Stimulated activated CD4-positive, alpha-beta T cell treated with anti-CD3 and anti-CD28 coated beads, Interleukin-1b, Interleukin-23, amount 100 ng/mL, for 1 hour (primary cell): ENCODE results near the gene QRFP.

Experiments
- DNase-seq, 2 donors: peaks; one replicate each; pipeline ENCODE4 v3.0.0-alpha.2; 2020; ENCODE audit warnings: low read depth in 2 of 2

Gene QRFP

DNA sequence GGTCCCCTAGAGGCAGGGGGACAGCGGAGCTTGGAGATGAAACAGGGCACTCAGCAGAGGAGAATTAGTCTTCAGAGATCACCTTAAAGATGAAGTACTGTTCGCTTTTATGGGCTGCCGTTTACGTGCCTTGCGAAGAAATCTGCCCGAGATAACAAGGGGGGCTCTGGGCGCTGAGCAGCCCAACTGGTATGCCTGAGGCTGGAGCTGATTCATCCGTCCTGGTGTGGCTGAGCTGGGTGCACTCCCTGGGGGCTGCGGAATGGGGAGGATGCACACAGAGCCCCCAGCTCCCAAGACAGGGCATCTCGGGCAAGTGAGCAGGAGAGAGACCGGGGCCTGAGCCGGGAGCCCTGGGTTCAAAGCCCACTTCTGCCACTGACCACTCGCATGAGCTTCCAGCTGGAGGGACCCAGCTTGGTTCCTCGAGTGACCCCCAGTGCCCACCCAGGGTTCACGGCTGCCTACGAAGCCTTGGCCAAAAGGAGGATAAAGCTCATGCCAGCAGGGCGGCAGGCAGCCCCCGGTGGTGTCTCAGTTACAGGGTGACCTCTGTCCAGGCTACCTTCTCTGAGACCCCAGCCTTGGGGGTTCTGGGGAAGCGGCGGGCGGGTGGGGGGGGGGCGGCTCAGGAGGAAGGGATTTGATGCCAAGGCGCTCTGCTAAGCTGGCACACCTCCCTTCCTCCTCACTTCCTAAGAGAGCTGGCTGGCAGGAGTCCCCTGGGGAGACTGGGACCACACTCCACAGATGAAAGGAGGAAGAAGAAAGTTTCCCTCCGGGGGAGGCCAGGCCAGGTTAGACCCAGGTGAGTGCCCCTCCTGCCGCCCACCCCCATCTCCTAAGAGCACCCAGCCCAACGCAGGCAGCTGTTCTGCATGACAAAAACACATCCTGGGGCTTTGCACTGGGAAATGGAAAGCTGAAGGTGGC is 36.8 kb upstream of the QRFP start:
- DNase-seq = no peak

DNA sequence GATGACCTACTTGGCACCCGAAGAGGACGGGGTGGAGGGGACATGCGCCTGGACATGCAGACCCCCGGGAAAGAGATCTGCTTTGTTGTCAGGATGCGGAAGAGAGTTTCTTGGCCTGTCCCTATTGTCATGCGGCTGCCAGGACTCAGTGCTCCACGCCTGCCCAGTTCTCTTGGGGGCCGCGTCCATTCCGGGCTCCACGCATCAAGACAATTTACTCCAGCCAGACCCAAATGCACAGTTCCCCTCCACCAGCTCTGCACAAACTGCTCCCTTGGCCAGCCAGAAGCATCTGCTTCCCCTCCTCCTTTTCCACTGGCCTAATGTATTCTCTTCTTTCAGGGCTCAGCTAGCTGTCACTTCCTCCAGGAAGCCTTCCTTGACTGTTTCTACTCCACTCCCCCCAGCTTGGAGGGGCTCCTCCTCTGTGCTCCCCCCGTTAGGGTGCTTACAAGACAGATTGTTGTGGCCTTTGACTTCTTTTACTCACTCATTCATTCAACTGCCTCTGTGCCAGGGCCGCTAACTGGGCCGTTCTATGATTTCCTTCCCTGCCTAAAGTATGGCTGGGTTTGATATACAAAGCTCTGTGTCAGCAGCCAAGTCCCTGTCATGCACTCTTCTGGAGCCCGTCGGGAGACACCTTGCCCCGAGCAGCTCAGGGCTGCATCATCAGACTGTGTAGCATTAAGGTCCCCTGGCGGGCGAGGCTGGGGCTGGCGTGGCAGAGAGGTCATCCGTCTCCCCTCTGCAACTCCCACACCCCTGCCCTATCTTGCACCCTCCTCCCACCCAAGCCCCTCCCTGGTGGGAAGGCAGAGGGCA is 35.9 kb upstream of the QRFP start:
- no peak for DNase-seq

DNA sequence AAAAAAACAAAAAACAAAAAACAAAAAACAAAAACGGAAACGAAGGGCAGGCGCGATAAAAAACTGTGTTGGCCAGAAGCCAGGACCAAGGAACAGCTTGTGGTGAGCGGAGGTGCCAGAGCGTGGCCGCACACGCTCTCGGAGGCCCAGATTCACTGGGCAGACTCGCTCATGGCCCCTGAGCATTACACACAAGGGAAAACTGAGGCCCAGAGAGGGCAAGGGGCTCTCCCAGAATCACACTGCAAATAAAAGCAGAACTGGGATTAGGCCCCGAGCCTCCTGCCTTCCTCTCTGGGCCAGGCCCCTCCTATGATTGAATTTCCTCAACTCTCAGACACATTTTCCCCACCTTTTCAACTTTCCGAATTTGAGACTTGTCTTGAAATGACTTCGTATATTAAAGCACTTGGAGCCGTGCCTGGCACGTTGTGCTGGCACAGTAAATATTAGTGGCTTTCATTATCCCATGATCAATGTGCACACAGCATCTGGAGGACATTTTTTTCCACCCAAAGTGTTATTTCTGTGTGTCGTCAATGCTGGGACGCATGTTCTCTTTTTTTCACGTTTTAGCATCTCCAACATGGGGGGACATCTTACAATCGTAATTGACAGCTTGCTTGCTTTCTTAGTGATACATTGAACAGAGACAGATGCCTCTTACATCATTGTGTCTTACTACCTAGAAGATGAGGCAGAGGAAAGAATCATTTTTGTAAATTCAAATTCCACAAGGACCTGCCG is 35.1 kb upstream of the QRFP start:
- no peak for DNase-seq

- DNase-seq = no peak
These were observed 34.3 kb upstream of the QRFP start for GRCh38 chr9:130930804-130931349.

DNA sequence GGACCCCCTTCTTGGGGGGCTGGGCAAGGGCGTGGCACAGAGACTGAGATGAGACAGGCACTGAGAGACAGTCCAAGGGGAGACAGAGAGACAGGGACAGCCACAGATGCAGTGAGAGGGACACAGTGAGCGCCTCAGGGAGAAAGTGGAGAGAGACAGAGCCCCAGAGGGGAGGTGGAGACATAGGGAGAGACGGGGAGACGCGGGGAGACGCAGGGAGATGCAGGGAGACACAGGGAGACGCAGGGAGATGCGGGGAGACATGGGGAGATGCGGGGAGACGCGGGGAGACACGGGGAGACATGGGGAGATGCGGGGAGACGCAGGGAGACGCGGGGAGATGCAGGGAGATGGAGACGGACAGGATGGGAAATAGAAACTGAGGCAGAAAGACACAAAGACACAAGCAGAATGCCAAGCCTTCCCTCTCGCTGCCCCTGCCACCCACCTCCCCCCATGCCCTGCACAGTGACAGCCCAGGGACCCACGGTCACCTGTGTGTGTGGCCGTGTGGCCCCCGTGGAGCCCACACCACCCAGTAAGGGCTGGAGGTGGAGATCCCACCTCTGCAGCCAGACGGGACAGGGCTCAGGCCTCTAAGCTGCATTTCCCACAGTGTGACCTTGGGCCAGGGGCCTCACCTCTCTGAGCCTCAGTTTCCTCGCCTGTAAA is 33.7 kb upstream of the QRFP start:
- no peak for DNase-seq

- no peak for DNase-seq
These were observed 33.0 kb upstream of the QRFP start for GRCh38 chr9:130929571-130930038.

DNA sequence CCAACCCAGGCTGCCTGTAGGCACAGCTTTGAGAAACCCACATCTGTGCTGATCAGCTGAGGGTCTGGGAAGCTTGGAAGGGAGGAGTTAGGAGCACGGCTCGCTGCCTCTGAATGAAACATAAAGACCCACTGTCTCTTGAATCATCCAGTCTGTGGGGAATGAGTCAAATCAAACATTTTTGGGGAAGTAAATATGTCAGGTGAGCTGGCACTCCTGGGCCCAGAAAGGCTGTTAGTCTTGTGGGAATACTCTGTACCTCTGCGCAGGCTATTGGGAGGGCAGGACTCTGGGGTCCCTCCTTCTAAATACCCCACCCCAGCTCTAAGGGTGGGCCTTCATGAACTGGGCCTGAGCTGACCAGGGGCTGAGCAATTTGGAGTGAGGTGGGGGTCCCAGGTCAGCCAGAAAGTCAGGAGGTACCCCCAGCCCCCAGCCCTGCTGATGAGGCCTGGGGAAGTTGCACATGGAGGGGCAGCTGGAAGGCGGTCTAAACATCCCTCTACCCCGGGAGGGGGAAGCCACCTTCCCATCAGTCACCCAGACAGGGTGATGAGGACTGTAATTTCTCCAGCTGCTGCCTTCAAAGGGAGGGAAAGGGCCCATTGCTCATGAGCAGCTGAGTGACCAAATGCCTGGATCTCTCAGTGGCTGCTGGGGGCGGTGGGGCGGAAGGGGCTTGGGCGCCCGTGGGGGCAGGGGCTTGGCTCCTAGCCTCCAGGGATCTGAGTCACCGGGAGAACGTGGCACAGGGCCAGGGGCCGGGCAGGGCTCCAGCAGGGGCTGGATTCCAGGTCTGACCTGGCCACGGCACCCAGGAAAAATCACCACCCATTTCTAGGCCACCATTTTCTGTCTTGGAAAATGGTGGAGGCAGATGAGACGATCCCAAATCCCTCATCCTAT is 31.6 kb upstream of the QRFP start:
- no peak for DNase-seq

DNA sequence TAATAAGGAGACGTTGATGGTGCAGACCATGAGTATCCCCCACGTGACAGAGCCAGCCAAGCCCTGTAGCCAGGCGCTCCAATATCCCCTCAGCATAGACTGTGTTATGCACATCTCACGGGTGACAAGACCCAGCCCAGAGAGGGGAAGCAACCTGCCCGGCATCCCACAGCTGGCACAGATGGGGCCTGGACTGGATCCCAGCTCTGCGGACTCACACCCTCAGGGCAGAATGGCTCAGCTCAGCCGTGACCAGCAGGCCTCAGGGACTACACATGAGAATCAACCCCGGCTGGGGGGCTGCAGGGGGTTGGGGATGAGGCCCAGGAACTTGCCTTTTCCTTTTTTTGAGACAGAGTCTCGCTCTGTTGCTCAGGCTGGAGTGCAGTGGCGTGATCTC is 30.7 kb upstream of the QRFP start:
- no peak for DNase-seq

DNA sequence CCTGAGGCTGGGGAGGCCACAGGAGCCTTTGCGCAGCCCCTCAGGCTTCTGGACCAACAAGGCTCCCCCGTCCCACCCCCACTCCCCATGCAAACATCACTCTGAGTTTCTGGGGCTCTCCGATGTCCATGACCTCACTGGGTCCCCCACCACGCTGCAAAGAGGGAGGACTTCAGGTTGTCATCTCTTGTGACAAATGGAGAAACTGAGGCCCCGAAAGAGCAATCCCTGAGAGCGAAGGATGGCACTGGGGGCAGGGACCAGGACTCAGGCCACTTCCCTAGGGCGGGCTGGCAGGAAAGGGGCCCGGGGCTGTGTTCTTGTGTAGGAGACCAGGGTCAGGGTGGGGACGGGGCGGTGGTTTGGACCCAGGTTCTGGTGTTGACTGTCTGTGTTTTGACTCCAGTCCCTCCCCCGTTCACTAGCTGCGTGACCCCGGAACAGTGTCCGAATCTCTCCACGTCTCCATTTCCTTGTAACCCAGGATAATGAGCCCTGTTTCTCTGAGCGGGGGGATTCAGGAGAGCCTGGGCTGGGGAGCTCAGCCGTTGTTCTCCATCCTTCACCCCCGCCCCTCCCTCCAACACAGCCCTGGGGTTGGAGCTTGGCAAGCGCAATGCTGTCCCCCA is 28.6 kb upstream of the QRFP start:
- DNase-seq = no peak

- DNase-seq = no peak
These were observed 27.8 kb upstream of the QRFP start for GRCh38 chr9:130924448-130924788.

DNA sequence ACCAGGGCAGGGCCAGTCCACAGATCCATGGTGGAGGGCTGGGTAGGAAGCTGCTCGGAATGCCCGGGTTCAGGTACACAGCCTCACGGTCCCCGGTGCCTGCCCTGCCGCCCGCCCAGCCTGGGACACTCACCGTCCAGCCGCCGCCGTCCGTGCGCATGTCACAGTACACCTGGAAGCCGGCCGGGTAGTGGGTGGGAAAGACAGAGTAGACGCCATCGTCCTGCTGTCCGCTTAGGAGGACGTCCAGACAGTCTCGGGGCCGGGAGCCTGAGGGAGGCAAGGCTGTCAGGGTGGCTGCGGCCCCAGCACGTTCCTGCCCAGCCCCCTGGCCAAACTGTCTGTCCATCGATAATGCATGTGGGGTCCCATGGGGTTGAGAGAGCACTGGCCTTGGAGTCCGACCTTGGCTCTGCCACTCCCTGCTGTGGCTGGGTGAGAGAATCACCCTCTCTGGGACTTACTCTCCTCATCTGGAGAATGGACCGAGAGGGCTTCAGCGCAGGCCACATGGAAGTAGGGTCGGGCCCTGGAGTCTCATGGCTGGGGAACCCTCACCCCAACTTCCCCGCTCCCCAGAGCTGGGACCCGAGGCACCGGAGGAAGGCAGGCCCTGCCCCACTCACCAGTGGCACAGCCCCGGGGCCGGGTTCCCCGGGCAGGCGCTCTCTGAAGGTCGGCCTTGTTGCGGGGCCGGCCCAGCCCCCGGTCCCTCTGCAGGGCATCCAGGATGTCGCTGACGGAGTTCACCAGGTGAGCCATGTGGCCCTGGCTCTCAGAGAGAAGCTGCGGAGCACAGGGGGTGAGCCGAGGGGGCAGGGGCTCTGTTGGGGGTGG is 27.2 kb upstream of the QRFP start:
- DNase-seq = no peak

- DNase-seq = no peak
These were observed 26.4 kb upstream of the QRFP start for GRCh38 chr9:130922893-130923610.

DNA sequence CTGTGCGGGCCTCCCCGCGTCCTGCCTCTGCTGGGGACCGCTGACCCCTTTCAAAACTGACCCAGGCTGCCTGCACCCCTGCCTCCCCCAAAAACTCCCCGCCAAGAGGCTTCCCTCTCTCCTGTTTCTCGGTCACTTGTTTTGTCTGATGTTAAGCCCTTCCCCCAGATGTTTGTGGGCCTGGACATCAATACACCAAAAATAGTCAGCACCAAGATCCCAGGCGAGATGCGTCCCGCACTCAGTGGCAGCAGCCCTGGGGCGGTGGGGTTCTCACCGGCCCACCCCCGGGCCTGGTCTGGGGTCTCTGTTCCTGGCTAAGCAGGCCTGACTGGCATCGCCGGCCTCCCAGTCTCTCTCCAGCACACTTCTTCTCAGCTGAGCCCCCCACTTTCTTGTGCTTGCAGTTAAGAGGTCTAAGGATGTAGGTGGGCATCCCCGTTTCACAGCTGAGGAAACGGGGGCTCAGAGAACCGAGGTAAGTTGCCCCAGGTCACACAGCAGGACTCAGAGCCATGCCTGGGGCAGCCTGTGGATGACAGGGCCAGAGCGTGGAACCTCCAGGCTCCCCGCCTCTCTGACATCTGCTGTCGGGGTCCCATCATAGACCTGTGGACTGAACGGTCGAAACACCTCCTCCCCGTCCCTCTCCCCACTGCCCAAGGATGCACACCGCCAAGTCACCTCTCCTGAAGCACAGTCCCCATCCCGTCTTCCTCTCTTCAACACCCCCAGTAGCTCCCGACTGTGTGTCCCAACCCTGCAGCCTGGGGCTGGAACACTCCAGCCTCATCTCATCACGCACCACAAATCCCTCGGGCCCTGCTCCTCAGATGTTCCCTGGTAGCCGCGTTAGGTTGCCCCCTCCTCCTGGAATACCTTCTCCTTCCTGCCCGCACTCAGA is 25.6 kb upstream of the QRFP start:
- no peak for DNase-seq

DNA sequence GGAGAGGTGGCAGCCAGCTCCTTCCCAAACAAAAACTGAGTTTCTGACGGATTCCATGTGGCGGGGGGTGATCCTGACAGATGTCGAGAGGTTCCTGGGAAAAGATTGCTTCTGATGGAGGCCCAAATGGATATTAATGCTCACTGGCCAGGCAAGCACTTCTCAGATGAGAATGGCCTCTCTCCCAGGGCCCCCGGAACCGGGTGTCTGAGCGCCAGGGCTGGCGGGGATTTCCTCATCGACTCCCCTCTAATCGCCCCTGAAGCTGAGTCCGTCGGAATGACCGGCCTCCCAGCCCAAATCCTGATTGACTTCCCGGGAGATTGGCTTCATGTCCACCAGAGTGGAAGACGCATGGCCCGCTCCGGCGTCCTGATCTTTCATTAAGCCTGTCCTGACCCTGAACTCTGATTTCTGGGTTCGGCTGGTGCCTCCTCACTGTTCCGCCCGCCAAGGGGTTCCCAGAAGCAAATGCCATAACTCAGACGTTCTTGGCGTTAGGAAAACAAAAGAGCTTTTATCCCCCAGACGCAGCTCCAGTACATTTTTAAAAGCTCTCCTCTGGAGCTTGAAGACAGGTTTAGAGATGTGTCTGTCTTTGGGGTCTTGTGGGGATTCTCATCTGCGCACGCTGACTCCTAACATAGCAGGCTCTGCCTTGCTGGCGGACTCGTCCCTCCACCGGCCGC is 24.8 kb upstream of the QRFP start:
- DNase-seq = no peak

- no peak for DNase-seq
These were observed 24.2 kb upstream of the QRFP start for GRCh38 chr9:130920762-130921299.

GRCh38 chr9:130920233-130920632 is 23.6 kb upstream of the QRFP start:
- no peak for DNase-seq
